Epithelial cell of proximal tubule (primary cell): Measurements from ENCODE around the gene UBE3C. TPM values are rescaled to one million over a fixed set of nuclear protein-coding genes. Genes with fewer than 3 reads are reported as not detected.

Source experiments
- DNase-seq: peaks from one replicate; pipeline ENCODE4 v3.0.0-alpha.2; 2011; ENCODE audit warnings: low read depth
- H3K4me3 ChIP-seq: 2 replicates; pipeline ENCODE4 v1.5.1; 2011; ENCODE audit warnings: low read depth, mild to moderate bottlenecking, low read length
- CTCF ChIP-seq: conservative IDR thresholded peaks from 2 replicates; pipeline ENCODE4 v1.5.1; 2012; ENCODE audit warnings: low read depth, mild to moderate bottlenecking, low read length
- total RNA-seq: library from RNA; depleted of rRNA; stranded (reverse); fragments of >200 nt; gene quantifications from 2 replicates; pipeline ENCODE4 v1.2.3, GENCODE V29; 2015

UBE3C gene
- total RNA-seq, 1 donor from 2014 or later, result 42.3 TPM

- no peak for TF ChIP-seq CTCF
- H3K4me3 ChIP-seq, result no peak overlapping the region
- DNase-seq, result no peak
Measured at GRCh38 chr7:157194948-157195347, 56.2 kb downstream of the UBE3C start.

GRCh38 chr7:157195868-157196267, 57.1 kb downstream of the UBE3C start:
- no peak overlapping the region for H3K4me3 ChIP-seq
- no peak for DNase-seq
- no peak for TF ChIP-seq CTCF

GRCh38 chr7:157204134-157204533, 65.4 kb downstream of the UBE3C start:
- TF ChIP-seq CTCF, result no peak
- DNase-seq, result no peak
- no peak overlapping the region for H3K4me3 ChIP-seq

GRCh38 chr7:157205438-157205837, 66.7 kb downstream of the UBE3C start:
- no peak for TF ChIP-seq CTCF
- H3K4me3 ChIP-seq, result no peak overlapping the region
- no peak for DNase-seq

GRCh38 chr7:157208571-157209413, 70.1 kb downstream of the UBE3C start:
- H3K4me3 ChIP-seq, result no peak overlapping the region
- TF ChIP-seq CTCF, result no peak
- DNase-seq, result no peak

- H3K4me3 ChIP-seq, result no peak overlapping the region
- no peak for TF ChIP-seq CTCF
- DNase-seq, result no peak
Measured at GRCh38 chr7:157210682-157211081, 72.0 kb downstream of the UBE3C start.

- no peak for DNase-seq
- no peak overlapping the region for H3K4me3 ChIP-seq
- no peak for TF ChIP-seq CTCF
Measured at GRCh38 chr7:157211690-157212089, 73.0 kb downstream of the UBE3C start.
